IPS-18c (cell line): Measurements from ENCODE around the gene CDH5.
A peak's percentile ranks its signal among the peaks of the same experiment; 100 is the strongest.

Experiments
- H3K4me3 ChIP-seq: 2 replicates; pipeline ENCODE4 v1.7.0; 2013; ENCODE audit warnings: low read depth, mild to moderate bottlenecking, low read length, moderate library complexity; ENCODE audit not compliant: insufficient read depth
- H3K9me3 ChIP-seq: one replicate; pipeline ENCODE4 v1.6.1; 2013; ENCODE audit warnings: mild to moderate bottlenecking, low read length, moderate library complexity; ENCODE audit not compliant: control insufficient read depth, insufficient read depth

CDH5 gene

DNA sequence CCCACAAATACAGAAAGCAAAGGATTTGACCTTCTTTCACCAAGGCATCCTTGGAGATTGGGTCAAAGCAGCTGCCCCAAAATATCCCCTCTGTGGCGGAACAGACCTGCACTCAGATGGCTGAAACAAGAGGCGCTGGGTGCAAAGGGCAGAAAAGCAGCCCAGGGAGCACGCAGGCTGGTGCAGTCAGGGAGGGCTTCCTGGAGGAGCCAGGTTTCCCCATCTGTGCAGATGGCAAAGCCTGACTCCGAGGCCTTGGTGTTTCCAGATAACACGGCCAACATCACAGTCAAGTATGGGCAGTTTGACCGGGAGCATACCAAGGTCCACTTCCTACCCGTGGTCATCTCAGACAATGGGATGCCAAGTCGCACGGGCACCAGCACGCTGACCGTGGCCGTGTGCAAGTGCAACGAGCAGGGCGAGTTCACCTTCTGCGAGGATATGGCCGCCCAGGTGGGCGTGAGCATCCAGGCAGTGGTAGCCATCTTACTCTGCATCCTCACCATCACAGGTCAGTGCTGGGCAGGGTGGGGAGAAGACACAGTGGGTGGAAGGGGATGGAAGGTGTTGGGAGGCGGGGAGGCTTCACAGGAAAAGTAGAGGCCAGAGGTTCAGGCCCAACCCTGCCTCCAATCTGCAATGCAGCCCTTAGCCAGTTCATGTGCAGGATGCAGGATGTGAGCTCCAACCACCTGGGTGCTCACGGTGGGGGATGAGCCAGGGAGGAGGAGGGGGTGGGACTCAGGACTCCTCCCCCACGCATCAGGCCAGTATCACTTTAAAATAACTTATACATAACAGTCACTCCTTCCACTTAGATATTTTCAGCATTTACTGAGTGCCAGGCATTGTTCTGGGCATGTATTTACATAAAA is 34.3 kb downstream of the CDH5 start:
- Histone ChIP-seq H3K9me3 (no peaks in the 10 kb centered on the region), H3K4me3 (no peak overlapping the region)

DNA sequence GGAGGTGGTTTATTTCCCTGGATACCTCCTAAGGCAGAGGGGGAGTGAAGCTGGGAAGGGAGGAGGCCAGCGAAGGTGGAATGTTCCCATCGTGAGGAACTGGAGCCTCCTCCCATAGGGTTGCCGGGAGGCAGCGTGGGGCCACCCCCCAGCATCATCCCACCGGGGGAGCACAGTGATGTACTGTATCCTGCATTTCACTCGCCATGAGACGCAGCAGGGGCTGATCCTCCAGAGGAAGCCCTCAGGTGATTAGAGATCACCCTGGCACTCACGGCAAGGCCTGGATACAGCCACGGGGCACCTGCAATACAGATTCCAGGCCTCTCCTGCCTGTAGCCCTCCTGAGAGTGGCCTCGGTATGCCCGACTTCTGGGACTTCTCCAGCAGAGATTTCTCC is 35.1 kb downstream of the CDH5 start:
- Histone ChIP-seq H3K9me3 (no peaks in the 10 kb centered on the region), H3K4me3 (no peak overlapping the region)

DNA sequence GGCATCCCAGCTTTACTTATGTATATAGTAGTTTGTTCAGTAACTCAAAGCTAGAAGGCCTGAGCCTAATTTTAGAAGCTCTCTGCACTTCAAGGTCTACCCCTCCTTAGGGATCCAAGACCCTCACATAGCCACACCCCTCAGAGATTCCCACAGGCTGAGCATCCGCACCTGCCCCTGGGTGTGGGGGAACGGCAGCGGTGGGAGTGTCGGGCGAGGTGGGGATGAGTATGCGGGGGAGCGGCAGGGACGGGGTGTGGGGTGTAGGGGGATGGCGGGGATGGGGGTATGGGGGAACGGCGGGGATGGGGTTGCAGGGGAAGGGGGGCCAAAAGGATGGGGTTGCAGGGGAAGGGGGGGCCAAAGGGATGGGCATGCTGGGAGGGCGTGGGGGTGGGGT is 35.7 kb downstream of the CDH5 start:
- Histone ChIP-seq H3K4me3 (no peak overlapping the region), H3K9me3 (no peaks in the 10 kb centered on the region)

DNA sequence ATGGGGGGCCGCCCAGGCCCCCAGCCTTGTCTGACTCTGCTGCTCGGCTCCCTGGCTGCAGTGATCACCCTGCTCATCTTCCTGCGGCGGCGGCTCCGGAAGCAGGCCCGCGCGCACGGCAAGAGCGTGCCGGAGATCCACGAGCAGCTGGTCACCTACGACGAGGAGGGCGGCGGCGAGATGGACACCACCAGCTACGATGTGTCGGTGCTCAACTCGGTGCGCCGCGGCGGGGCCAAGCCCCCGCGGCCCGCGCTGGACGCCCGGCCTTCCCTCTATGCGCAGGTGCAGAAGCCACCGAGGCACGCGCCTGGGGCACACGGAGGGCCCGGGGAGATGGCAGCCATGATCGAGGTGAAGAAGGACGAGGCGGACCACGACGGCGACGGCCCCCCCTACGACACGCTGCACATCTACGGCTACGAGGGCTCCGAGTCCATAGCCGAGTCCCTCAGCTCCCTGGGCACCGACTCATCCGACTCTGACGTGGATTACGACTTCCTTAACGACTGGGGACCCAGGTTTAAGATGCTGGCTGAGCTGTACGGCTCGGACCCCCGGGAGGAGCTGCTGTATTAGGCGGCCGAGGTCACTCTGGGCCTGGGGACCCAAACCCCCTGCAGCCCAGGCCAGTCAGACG is 36.2 kb downstream of the CDH5 start:
- Histone ChIP-seq H3K4me3 (no peak overlapping the region), H3K9me3 (no peaks in the 10 kb centered on the region)

DNA sequence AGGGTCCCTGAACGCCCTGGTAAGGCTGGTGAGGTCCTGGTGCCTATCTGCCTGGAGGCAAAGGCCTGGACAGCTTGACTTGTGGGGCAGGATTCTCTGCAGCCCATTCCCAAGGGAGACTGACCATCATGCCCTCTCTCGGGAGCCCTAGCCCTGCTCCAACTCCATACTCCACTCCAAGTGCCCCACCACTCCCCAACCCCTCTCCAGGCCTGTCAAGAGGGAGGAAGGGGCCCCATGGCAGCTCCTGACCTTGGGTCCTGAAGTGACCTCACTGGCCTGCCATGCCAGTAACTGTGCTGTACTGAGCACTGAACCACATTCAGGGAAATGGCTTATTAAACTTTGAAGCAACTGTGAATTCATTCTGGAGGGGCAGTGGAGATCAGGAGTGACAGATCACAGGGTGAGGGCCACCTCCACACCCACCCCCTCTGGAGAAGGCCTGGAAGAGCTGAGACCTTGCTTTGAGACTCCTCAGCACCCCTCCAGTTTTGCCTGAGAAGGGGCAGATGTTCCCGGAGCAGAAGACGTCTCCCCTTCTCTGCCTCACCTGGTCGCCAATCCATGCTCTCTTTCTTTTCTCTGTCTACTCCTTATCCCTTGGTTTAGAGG is 37.1 kb downstream of the CDH5 start:
- Histone ChIP-seq H3K9me3 (no peaks in the 10 kb centered on the region), H3K4me3 (no peak overlapping the region)

DNA sequence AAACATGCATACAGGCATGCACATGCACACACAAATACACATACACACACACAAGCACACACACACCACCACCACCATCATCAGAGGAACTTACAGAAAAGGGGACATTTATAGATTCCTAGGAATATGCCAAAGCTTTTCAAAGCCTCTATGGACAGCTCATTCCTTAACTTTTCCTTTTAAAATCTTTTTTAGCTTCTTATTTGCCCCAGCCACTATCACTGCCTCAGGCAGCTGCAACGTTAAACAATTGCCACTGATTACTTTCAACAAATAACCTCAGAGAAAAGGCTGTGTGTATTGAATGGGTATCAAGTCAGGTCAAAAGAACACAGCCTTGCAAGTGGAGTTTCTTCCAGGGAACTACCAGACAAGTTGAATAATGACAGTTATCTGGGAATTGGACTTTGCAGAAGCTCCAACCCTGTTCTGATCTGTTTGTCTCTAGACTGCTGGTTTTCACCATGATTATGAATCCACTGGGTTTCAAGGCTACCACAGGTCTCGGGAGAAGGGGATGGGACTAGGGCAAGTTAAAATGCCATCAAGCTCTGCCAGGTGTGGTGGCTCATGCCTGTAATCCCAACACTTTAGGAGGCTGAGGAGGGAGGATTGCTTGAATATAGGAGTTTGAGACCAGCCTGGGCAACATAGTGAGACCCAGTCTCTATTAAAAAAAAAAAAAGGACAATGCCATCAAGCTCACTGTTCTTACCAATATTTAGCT is 38.7 kb downstream of the CDH5 start:
- no peak overlapping the region for H3K4me3 ChIP-seq
- no peaks in the 10 kb centered on the region for H3K9me3 ChIP-seq

DNA sequence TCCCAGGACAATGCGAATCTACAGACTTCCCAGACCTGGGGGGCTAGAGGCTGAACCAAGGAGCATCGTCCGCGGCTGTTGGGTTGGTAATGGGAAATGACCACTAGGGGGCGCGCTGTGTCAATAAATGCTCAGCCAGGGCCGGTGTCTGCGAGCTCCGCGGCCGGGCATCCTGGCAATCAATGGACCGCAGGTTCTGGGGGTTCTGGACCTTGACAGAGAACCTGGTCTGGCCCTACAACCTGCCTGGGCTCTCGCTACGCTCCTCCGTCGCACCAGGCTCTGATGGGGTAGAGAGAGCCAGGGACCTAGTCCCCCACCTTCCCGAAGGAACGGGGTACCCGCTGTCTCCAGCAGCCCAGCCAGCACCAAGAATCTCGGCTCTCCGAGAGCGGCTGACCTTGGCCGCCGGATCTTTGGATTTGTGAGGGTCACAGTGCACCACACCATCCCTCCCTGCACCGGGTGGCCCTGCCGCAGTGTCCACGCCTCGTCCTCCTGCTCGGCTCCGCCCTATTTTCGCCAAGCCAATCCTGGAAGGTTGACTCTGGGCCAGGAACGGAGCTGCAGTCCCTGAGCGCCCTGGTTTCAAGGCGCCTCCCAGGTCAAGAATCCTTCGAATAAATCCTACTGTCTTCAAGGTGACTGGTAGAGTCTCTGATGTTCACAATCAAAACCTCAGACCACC is 40.2 kb downstream of the CDH5 start:
- H3K9me3 ChIP-seq, result no peaks in the 10 kb centered on the region

DNA sequence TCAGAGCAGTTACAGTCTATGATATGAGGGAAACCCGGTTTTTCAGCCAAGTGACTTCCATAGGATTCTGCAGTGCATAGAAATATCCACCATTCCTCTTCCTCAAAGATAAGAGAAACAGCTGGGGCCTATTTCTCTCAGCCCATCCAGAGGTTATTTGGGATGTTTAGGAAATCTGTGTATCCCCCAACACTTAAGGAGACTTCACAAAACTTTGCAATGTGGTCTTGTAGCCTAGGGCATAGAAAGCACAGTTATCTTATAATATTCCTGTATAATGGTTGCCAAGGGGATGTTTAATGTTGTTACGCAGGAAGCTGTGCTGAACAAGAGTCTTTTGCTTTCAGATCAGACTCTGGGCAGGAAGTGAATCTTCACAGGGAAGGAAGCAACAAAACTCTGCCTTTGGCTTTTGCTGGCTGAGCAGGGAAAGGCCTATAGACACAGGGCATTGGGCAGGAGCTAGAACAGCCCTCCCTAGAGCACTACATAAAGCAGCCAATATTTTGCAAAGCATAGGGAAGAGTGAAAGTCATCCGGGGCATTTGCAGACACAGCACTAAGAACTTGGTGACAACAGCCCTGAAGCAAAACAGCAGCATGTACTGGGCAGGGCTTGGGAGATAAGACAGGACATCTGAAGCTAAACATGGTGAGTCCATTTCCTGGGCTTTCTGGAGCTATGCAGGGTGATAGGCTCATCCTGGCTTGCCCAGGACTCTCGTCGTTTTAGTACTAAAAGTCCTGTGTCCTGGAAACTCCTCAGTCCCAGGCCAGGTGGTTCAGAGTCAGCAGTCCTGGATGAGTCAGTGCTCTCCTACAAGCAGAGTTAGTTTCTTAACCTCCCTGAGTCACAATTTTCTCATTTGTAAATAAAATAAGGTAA is 41.9 kb downstream of the CDH5 start:
- H3K4me3 ChIP-seq, result no peak overlapping the region
- no peaks in the 10 kb centered on the region for H3K9me3 ChIP-seq

More for the DNA sequence above, 40.2 kb downstream of the CDH5 start:
- H3K4me3 ChIP-seq, result peak overlapping the region; percentile 76

DNA sequence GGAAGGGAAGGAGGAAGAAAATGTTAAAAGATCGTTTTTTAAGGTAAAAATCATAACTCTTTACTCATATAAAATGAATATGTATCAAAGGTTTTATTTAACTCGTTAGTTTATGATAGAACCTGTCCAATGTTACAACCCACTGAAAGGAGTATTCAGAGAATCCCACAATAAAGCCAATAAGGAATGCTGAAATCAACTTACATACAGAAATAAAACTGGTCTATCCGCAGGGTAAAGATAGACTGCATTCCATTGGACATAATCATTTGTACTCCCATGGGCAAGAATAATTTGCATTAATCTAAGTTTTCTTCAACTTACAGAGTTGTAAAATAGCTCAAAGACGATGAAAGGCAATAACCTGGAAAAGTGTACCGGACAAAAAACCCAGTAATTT is 42.7 kb downstream of the CDH5 start:
- Histone ChIP-seq H3K9me3 (no peaks in the 10 kb centered on the region), H3K4me3 (no peak overlapping the region)

DNA sequence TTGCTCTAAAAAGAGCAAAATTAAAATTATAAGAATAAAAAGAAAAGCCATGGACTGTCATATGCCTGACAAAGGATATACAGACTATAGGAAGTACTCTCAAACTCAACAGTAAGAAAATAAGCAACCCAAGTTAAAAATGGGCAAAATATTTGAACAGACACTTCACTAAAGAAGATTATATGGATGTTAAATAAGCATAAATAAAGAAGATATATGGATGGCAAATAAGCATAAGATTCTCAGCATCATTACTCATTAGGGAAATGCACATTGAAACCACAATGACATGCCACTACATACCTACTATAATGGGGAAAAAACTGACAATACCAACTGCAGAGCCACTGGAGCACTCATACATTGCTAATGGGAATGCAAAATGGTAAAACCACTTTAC is 45.7 kb downstream of the CDH5 start:
- Histone ChIP-seq H3K9me3 (no peaks in the 10 kb centered on the region), H3K4me3 (no peak overlapping the region)

DNA sequence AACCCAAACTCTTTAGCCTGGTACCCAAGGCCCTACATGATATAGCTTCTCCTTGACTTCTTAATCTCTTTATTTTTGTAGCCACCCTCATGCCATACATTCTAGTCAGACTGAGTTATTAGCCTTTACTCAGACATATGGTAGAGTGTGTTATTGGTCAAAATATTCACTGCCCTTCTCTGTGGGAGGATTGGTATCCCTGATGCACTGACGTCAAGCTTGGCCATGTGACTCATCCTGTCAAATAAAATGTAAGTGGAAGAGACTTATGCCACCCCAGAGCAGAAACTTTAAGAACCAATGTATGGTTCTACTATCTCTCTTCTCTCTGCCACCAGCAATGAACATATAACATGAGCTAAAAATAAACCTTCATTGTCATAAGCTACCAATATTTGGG is 48.4 kb downstream of the CDH5 start:
- Histone ChIP-seq H3K9me3 (no peaks in the 10 kb centered on the region), H3K4me3 (no peak overlapping the region)

DNA sequence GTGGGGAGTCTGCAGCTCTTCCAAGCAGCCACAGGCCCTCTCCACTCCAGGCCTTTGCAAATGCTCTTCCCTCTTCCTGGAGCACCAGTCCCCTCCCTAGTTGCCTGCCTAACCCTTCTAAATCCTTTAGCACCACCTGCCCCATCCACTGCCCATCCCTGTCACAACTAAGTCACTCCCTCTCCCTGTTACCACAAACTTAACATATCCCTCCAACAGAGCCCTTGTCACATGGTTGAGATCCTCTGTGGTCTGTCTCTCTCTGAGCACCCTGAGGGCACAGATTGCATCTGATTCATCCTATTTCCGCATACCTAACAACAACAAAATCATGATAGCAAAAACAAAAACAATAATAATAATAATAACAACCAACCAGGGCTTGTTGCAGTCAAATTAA is 49.6 kb downstream of the CDH5 start:
- Histone ChIP-seq H3K9me3 (no peaks in the 10 kb centered on the region), H3K4me3 (no peak overlapping the region)

DNA sequence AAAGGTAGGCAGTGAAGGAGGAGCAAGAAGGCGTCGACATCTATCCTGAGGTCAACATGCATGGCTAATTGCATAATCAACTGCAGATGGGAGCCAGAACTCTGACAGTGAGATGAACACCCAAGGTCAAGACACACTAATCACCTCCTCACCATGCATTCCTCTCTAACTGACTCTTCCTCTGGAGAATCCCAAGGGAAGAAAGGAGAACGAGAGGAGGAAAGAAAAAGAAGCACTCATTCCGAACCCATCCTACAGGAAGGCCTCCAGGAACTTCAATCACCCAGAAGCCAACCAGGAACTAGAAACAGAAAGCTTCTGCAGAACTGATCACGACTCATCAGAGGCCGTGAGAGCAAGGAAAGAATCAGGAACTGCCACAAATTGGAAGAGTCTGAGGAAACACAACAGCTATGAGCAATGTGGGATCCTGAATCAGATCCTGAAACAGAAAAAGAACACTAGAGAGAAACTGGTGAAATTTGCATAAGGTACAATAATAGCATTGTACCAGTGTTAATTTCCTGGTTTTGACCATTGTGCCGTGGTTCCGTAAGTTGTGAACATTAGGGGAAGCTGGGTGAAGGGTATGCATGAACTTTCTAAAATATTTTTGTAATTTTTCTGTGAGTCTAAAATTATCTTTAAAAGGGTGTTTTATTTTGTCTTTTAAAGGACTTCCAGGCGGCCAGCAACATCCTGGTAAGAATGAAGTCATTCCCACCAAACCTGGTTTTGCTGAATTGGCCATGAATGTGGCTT is 50.6 kb downstream of the CDH5 start:
- no peaks in the 10 kb centered on the region for H3K9me3 ChIP-seq
- no peak overlapping the region for H3K4me3 ChIP-seq

DNA sequence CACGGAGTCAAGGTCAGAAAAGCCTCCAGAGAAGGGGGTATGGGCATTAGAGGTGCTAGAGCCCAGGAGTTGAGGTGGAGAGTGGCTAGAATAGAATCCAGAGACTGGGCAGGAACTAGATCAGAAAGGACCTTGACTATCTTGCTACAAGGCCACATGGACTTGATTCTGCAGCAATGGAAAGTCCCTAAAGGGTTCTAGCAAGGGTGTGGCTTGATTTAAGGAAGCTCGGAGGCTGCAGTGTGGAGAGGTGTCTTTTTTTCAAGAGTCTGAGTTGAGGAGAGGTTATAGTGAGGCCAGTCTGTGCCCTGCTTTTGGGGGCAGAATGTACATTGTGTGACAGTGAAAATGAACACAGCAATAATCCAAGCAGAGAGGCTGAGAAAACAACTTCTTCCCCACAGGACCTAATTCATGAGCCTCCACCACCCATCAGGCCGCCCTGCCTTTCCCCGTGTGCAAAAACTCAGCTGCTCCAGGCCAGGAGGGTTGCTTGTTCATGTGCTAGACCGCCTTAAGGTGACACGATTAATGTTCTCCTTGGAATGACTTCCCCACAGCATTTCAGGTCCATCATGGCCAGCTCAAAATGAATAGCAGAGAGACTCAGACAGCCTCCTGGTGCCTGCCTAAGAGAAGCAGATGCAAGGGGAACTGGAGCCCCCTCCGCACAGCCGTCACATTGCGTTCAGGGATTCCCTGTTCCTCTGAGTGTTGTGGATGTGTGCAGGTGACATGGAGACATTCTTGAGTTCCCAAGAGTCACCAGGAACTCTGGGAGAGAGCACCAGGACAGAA is 51.9 kb downstream of the CDH5 start:
- no peak overlapping the region for H3K4me3 ChIP-seq

DNA sequence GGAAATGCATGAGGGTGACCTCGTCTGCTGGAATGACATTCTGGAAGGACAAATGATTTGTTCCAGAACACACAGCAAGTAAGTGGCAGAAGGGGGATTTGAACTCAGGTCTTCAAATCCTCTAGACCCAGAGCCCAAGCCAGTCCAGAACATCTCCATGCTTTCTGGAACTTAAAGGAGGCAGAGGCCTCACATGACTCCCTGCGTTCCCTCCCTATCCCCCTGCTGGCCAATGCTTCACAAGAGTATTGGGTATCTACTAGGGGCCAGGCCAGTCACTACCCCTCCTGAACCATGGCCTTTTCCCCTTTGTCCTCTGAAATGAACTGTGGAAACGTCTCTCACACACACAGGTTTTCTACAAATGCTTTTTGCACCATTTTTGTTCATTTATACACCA is 53.0 kb downstream of the CDH5 start:
- no peak overlapping the region for H3K4me3 ChIP-seq
- H3K9me3 ChIP-seq, result no peaks in the 10 kb centered on the region

More for the DNA sequence above, 51.9 kb downstream of the CDH5 start:
- H3K9me3 ChIP-seq, result no peaks in the 10 kb centered on the region
